GM21717 (cell line): ENCODE measurements around the gene CELF2.

ENCODE experiments used
- ATAC-seq: cut with Tn5 transposase; IDR thresholded peaks from one replicate; pipeline ENCODE4 v1.9.1; 2021; ENCODE audit warnings: mild to moderate bottlenecking, moderate library complexity; ENCODE audit not compliant: unreplicated experiment

The CELF2 gene

DNA sequence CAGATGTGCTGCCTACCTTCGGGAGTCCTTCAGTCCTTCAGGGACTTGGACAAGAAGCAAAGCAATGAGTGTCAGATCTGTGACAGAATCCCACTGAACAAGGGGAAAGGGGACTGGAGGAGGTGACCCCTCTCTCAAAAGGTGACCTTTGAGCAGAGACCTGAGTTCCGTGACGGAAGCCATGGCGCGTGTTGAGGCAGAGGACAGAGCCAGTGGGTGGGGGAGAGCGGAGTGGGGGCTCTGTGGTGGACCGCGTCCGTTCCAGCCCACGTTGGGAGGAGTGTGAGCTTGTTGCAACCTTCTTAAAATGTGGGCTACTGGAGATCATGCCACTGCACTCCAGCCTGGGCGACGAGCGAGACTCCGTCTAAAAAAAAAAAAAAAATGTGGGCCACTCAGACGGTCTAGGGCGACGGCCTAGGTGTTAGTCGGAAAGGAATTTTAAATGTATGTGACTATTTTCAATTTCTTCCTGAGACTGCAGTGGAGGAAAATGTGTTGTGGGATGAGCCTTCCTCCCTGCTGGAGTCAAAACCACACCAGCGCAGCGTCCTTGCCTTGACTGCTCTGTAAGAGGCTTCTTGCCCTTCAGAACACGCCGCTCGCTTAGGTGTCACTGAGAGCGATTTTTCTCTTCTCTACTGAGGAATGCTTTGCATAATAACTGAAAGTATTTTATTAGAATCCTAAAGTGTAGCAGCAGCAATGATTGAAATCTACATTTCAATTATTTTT, 272.7 kb downstream of the CELF2 start:
- ATAC-seq, result no peak

DNA sequence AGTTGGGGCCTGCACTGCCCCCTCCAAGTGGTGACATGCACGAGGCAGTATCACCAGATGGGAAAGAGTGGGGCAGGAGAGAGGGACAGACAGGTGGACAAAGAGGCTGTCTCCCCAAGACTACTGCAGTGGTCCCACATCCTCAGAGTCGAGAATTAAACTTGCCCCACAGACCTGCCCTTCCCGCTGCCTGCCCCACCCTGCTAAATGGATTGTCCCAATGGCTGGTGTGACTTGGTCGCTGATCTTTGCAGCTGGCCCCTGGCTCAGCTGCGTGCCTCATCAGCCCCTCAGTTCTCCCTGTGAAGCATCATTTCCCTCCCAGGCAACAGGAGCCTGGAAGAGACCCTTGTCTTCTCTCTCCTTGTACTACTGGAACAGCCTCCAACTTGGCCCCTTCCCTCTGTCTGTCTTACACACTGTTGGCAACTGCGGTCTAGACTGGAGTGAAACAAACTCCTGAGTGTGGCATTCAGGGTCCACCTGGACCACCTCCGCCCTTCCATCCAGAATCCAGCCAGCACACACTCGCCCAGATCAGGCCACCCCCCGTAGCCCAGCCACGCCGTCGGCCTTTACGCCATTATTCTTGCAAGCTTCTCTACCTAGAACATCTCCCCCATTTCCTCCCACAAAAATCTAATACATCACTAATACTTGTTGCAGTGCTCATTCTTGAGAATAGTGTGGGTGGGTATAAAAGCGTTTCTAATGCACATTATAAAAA, 275.1 kb downstream of the CELF2 start:
- ATAC-seq, result no peak

DNA sequence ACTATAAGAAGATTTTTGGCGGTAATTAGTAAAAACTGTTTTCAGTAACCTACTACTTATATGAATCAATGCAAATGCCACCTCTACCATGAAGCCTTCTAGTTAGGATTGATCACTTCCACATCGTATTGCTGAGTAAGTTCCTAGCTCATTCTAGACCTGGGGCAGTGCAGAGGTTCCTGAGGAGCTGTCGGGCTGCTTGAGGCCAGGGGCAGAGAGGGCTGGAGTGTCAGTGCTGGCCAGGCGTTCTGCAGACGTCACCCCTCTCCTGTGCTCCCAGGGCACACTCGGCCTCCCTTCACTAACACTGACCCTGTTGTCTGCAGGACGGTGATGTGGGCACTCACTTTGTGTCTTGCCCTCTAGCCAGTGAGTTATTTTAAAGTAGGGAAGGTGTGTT, 275.7 kb downstream of the CELF2 start:
- ATAC-seq, result no peak

DNA sequence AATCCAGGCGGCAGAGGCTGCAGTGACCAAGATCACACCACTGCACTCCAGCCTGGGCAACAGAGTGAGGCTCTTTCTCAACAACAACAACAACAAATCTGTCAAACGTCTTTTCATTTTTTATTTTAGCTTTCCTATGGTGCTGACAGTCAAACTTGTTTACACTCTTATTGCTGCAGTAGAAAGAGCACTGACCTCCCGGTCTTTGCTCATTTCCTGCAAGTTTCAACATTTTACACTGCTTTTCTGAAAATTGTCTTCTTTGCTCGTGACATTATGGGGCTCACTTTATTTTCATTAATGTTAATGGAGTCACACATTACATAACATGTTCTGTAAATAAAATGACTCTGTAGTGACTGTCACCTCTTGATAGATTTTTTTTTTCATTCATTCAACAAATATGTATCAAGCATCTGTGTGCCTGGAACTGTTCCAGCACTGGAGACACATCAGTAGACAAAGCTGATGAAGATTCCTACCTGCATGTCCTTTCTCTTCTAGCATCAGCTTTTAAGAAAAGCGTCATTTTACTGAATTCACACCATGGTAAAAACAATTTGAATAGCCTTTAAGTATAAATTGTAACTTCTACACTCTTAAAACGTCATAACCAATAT, 277.3 kb downstream of the CELF2 start:
- no peak for ATAC-seq

DNA sequence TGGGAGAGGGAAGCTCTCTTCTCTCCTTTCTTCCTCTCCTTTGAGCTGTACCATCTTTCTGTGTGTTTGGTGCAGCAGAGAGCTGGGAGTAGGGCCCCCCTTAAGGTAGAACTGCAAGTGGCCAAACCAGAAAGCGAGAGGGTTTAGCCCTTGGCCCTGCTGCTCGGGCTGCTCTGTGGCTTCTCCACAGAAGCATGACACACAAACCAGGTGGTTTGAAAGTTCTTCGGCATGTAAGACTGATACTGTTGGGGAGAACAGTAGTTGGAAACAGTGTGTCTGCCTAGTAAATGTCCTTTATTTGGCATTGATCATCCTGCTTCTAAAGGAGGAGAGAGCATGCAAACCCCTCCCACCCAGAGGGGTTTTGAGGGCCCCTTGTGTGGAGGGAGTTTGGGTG, 277.8 kb downstream of the CELF2 start:
- no peak for ATAC-seq

DNA sequence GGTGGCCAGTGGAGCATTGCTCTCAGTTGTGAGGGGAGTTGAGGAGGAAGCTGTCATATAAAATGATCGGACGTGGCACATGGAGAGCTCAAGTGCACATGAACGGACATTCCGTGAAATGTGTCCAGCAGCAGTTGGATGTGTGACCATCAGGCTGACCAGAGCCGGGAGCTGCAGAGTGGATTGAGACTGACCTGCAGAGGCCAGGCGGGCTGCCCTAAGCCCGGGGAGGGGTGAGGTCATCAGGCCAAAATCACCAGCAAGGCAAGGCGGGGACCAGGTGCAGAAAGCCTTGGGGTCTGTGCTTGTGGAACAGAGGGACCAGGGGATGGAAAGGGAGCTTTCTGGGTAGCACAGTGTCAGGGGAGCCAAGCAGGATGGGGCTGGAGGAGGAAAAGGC, 279.5 kb downstream of the CELF2 start:
- ATAC-seq, result no peak

DNA sequence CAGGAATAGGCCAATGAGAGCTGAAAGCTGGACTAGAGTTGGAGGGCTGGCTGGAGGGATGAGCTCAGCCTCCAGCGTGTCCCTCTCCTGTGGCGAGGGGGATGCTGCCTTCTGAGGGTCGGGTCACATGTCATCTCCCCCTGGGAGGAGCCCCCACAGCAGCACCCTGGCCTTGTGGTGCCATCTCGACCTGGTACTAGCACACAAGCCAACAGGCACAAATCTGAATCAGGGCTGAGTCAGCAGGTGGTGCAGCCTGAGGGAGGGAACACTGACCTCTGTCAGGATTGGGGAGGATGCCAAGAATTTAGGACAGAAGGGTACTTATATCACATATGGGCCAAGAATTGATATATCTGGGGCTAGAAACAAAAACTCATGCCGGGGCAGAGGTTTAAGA, 280.4 kb downstream of the CELF2 start:
- no peak for ATAC-seq

DNA sequence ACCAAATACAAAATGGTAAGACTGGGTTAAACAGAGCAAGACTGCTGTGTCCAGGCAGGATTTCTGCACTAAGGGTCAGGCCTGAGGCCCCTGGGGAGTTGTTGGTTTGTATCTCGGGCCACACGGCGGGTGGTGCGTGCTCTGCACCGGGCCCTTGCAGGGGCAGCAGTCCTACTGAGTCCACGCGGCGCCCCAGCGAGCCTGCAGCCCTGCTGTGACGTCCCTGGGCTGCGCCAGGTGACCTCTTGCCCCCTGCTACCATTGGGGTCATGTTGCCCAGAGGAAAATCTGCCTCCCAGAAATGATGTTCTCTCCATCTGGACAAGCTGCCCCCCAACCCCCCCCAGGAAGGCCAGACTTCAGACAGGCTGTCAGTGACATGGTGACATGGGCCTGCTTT, 281.5 kb downstream of the CELF2 start:
- ATAC-seq, result no peak

DNA sequence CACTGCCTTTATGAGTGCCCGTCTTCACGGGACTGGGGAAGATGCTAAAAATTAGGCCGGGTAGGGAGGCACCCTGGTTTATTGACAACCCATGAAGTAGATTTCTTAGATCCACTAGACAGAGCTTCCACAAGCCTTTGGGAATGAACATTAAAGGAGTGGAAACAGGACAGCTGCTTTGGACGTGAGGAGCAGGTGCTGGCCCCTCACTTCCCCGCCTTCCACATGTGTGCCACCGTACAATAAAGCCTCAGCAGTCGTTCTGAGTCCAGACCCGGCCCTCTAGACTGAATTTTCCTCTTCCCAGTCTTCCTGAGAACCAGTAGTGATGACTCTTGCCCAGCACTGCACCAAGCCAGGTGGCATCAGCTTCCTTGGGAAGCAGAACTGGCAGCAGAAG, 282.4 kb downstream of the CELF2 start:
- no peak for ATAC-seq

DNA sequence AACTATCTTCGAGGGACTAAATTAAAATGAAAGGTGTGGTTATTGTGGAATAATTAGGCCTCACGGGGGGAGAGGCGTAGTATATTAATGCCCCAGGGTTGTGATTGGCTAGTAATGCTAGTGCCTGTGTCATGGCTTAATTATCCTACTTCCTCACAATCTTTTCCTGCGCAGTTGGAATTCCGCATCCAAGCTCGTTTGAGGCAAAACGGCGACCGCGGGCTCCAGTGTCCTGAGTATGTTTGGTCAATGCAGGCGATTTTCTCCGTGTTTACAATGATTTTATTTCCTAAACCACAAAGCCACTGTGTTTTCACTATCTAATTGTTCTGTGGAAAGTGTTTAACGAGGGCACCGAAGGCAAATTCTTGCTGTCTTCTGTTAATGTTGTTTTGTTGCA, 282.9 kb downstream of the CELF2 start:
- ATAC-seq, result no peak

DNA sequence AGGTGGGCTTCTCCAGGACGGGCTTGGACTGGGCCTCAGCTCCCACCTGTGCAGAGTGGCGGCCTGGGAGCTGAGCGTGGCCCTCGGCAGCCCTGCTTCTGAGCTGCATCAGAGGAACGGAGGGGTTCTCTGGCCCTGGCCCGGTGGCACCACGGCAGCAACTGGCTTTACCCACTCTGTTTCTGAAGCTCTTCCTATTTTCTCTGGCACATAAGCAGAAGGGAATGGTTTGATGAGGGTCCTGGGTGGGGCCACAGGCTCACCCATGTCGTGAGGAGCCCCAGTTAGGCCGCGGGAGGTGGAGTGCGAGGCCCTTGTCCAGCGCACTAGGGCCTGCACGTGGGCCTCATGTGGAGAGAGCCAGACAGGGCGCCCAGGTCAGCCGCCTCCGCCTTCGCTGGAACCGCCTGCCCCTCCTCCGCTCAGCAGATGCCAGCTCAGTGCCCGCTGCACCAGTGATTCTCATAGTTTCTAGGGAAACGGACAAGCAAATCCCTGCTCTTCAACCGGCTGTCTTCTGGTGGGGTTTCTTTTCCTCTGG, 284.0 kb downstream of the CELF2 start:
- no peak for ATAC-seq

DNA sequence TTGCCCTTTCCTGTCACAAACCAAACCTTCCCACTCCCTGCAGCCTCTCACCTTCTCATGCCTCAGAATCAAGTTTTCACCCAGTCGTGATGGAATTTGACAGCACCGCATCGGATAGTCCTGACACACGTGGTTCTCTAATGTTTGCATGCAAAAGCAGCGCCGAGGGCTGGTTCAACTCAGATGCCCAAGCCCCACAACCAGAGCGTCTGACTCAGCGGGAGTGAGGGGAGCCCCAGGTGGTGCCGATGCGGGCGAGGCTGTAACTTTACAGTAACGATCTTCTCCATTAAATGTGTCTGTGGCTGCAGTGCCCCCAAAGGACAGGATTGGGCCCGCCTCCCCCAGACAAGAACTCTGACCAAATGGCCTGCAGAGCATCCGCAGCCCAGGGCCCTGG, 284.5 kb downstream of the CELF2 start:
- ATAC-seq, result no peak

DNA sequence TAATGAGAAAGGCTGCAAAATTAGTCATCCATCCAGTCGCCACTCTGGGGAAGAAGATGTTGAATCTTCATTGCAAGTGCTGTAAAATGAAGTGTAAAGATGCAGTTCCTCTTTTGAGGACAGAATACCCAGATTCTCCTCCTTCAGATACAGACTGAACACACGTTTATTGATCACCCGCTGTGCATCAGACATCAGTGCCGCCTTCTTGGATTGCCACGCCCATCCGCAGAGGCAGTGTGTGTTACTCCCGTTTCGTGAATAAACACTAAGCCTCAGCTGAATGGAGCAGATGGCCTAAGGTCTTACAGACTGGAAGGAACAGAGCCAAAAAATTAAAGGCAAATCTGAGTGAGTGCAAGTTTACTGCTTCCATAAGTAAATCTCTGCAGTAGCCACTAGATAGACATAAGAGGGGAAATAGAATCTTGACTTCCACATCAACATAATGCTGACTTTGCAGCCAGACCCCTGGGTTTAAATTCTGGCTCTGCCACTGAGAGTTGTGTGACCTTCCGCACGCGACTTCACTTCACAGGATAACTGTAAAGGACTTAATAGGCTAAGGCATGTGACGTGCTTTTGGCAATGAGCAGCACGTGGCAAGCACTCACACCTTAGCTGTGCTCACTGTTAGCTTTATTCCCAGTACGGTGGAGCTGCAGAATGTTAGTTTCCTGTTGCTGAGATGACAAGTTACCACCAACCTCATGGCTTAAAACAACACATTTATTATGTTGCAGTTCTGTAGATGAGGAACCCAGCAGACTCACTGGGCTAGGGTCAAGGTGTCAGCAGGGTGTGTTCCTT, 285.9 kb downstream of the CELF2 start:
- no peak for ATAC-seq

DNA sequence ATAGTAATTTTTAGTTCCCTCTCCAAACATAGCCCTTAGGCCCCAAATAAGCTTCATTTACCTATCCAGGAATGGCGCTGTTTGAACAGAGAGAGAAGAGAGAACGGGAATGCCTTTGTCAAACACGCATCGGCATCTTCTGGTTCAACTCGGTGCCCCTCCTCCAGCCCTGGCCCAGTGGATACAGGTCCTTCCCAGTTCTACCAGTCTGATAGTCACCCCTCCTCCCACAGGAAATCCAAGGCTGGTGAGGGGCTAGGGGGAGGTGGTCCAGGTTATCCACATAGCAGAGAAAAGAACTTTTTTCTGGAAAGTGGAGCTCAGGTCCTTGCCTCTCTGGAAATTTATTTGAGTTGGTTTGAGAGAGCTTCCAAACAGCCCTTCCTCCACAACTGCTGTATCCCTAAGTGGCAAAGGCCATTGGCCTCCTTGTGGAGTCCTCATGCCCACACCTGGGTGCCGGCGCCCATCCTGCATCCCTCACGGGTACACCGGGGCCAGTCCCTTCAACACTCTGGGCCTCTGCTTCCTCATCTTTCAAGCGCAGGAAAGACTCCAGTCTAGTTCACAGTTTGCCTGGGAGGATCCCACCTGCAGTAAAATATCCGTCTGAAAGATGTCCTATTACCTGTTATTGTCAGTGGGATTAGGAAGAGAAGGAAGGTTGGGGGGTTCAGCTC, 287.4 kb downstream of the CELF2 start:
- no peak for ATAC-seq

DNA sequence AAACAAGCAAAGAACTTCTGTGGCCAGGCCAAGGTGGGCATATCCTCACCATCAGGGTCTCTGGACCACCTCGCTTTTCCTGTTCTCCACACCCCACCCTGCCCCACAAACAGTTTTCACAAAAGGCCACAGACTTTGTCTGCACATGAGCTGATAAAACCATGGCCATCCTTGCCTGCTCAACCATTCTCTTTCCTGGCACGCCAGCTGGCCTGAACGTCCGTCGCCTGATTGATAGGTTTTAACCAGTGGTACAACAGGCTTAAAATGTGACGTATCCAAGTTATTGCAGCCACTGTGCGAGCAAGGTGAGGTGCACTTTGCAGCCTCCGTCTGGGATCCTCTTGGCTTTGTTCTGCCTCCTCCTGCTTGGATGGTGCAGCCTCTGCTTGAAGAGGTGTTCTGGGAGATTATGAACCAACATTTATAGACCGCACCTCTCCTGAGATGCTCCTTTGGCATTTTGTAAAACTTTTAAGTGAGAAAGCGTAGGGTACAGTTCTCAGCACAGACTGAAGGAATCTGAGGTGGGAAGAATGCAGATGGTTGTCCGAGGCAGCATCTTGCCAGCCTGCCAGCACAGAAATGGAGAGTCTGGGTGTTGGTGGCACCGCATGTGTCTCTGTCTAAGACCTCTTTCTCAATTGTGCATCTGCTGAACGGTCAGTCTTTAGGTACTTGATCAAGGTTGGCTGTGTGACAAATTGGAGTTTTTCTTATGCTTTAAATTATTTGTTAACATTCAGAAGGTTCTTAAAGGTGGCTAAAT, 288.3 kb downstream of the CELF2 start:
- ATAC-seq, result no peak

DNA sequence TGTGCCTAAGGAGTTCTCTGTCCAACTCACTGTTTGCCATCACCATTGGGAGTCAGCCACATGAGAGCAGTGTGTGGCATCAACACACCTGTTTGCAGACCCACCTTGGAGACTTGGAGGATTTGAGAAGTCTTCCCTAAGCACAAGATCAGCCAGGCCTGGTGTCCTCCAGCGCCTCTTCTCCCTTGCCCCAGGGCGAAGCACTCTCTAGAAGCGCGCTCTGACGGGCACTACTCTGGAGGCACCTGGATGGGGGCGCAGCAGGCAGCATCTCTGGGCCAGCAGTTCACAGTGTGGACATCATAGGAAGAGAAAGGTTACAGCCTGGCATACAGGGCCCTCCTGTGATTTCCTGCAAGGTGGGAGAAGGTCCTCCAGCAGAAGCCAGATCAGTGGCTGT, 289.3 kb downstream of the CELF2 start:
- ATAC-seq, result no peak

DNA sequence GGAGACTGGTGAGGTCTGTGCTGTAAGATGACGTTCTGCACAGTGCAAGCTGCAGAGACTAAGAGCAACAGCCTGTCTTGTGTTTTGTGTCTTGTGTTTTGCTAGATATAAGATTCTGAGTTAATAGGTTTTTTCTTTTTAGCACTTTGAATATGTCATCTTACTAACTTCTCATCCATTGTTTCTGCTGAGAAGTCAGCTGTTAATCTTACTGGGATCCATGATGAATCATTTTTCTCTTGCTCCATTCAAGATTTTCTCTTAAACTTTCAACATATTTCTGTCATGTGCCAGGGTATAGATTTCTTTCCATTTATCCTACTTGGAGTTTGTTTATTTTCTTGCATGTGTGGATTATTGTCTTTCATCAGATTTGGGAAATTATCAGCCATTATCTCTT, 290.3 kb downstream of the CELF2 start:
- no peak for ATAC-seq

DNA sequence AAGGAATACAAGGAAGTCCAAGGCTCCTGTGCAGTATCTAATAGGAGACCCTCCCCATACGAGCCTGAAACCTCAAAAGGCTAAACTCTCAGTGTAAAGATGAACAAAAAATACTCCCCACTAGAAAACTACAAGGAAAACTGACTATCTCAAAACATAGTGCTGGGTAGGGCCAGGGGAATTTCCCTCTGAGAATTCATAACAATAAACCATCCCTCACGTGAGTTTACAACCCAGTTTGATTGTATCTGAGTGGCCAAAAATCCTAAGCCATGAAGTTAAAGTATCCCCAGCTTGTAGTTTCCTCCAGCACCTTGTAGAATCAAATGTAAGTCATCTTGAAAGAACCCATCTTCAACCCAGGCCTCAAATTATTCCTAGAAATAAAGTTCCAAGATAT, 293.4 kb downstream of the CELF2 start:
- no peak for ATAC-seq

DNA sequence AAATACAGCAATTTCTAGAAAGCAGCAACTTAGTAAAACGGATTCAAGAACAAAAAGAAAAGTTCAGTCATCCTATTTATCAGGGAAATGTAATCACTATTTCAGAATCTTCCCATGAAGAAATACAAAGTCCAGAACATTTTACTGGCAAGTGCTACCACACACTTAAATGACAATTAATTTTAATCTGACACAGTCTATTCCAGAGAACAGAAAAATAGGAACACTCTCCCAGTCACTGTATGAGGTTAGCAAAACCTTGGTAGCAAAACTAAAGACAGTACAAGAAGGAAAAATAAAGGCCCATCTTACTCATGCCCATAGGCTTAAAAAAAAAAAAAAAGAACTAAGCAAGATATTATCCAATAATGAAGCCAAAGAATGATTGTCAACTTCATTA, 295.8 kb downstream of the CELF2 start:
- ATAC-seq, result no peak
